Kidney (tissue), 14 donors: ENCODE results near the gene BLM. TPM values are rescaled to one million over a fixed set of nuclear protein-coding genes. Genes with fewer than 3 reads are reported as not detected.

ENCODE experiments used
- DNase-seq, 5 donors: peaks; one replicate each; pipeline ENCODE4 v3.0.0-alpha.2; 2013 to 2020
- FAIRE-seq: peaks from 2 replicates; lab custom pipeline; 2012; peaks lifted over from hg19 to GRCh38; lab: Jason Lieb, UNC
- H3K27ac ChIP-seq, 2 donors: one replicate each; pipeline ENCODE4 v1.7.0; 2013; ENCODE audit warnings: low read depth in 2 of 2, low read length in 2 of 2, inconsistent platforms in 1 of 2
- H3K27me3 ChIP-seq: one replicate; pipeline ENCODE4 v1.7.1; 2013; ENCODE audit warnings: low read length, inconsistent platforms; ENCODE audit not compliant: control insufficient read depth, insufficient read depth
- H3K36me3 ChIP-seq, 3 donors: one replicate each; pipeline versions ENCODE4 v1.7.0 to v1.7.1; 2013; ENCODE audit warnings: low read length in 3 of 3, control low read depth in 1 of 3, inconsistent platforms in 1 of 3; ENCODE audit not compliant: insufficient read depth in 3 of 3, control insufficient read depth in 2 of 3
- H3K4me1 ChIP-seq, 3 donors: one replicate each; pipeline versions ENCODE4 v1.7.0 to v1.7.1; 2013; ENCODE audit warnings: low read length in 3 of 3, inconsistent platforms in 1 of 3, low read depth in 1 of 3; ENCODE audit not compliant: control insufficient read depth in 2 of 3, insufficient read depth in 2 of 3
- H3K4me3 ChIP-seq, 3 donors: one replicate each; pipeline versions ENCODE4 v1.7.0 to v1.8.1; 2013; ENCODE audit warnings: low read length in 3 of 3, control low read depth in 1 of 3, inconsistent platforms in 1 of 3
- H3K9ac ChIP-seq, 3 donors: one replicate each; pipeline versions ENCODE4 v1.7.0 to v1.7.1; 2013; ENCODE audit warnings: low read length in 3 of 3, control low read depth in 1 of 3, inconsistent platforms in 1 of 3
- H3K9me3 ChIP-seq, 3 donors: one replicate each; pipeline versions ENCODE4 v1.7.0 to v1.7.1; 2013; ENCODE audit warnings: low read length in 3 of 3, control low read depth in 1 of 3, inconsistent platforms in 1 of 3; ENCODE audit not compliant: control insufficient read depth in 2 of 3, insufficient read depth in 1 of 3
- intact Hi-C: fragments of 100-400 bp; cut with DNase I; formaldehyde crosslinking; loops from one replicate; pipeline ENCODE4 v1.11.1; 2022
- polyA plus RNA-seq: library from polyadenylated mRNA; stranded (reverse); fragments of 350-450 nt; fragmentation: Illumina TruSeq; extraction: RNeasy Lipid Tissue Mini Kit (QIAGEN cat#74804); gene quantifications from one replicate; pipeline ENCODE4 v1.2.3, GENCODE V29; 2014; ENCODE audit warnings: low read depth, low replicate concordance; ENCODE audit not compliant: insufficient read depth
- total RNA-seq: library from RNA; stranded (reverse); fragmentation: NEBNext Ultra II Directional; extraction: Animal tissue kit (Norgen Biotek cat#: 25700); gene quantifications from one replicate; pipeline ENCODE4 v1.2.1, GENCODE V29; 2021
- TF ChIP-seq, protein P1 (sequence below): IDR thresholded peaks from 3 replicates; pipeline ENCODE4 v1.5.1; 2012; ENCODE audit warnings: mild to moderate bottlenecking, moderate library complexity, borderline replicate concordance; ENCODE audit not compliant: insufficient read depth; ENCODE audit errors: extremely low read depth
- donor health status: control.
- donor health status: control.
- donor health status: control.
- donor health status: control.
- donor health status: control.
- donor health status: DM: yes; HTN: yes; CAD: no.
- donor health status: Normal renal cell carcinoma (clear cell type).

Gene BLM
- total and polyA plus RNA-seq, 2 donors from 2014 or later: 1.1 to 2.8 TPM

DNA sequence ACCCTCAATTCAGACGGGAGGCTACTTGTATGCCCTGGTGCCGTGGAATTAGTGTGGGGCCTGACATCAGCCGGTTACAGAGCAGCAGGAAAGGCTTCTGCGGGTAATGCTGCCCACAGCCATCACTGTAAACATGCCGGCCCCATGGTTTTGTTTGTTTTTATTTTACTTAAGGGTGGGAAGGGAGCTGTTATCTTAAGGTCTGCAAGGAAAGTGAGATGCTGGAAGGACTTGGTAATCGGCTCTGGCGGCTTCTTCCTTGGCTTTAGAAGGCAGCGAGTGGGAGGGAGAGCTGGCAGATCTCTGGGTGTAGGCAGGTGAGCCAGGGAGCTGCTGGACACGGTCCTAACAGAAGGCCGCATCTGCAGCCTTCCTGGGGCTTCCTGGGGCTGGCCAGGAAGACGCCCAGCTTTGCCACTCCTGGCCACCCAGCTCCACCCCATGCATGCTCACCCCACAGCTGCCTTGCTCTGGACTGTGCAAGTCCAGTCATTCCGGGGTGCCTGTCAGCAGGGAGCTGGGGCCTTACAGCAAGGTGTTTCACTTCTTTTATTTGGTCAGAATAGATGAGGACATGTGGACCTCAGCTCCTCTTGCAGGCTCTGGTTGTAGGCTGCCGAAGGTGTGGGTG, 97.2 kb downstream of the BLM start:
- no peak overlapping the region for H3K9ac ChIP-seq
- H3K27ac ChIP-seq: no peak overlapping the region
- no peak overlapping the region for H3K4me3 ChIP-seq
- intact Hi-C loops: no loop called here
- DNase-seq (peak in 2 of 5 donors; percentile 19 to 33), FAIRE-seq (no peak)
- TF ChIP-seq, protein P1, sequence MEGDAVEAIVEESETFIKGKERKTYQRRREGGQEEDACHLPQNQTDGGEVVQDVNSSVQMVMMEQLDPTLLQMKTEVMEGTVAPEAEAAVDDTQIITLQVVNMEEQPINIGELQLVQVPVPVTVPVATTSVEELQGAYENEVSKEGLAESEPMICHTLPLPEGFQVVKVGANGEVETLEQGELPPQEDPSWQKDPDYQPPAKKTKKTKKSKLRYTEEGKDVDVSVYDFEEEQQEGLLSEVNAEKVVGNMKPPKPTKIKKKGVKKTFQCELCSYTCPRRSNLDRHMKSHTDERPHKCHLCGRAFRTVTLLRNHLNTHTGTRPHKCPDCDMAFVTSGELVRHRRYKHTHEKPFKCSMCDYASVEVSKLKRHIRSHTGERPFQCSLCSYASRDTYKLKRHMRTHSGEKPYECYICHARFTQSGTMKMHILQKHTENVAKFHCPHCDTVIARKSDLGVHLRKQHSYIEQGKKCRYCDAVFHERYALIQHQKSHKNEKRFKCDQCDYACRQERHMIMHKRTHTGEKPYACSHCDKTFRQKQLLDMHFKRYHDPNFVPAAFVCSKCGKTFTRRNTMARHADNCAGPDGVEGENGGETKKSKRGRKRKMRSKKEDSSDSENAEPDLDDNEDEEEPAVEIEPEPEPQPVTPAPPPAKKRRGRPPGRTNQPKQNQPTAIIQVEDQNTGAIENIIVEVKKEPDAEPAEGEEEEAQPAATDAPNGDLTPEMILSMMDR: no peak
- no peaks in the 10 kb centered on the region for H3K4me1 ChIP-seq
- H3K27me3 ChIP-seq: no peaks in the 10 kb centered on the region
- no peaks in the 10 kb centered on the region for H3K36me3 ChIP-seq
- no peaks in the 10 kb centered on the region for H3K9me3 ChIP-seq

GRCh38 chr15:90816401-90817116, 99.4 kb downstream of the BLM start:
- no peak overlapping the region for H3K9ac ChIP-seq
- no peaks in the 10 kb centered on the region for H3K36me3 ChIP-seq
- no peak overlapping the region for H3K27ac ChIP-seq
- no peak overlapping the region for H3K4me3 ChIP-seq
- no peak for FAIRE-seq
- no peak for DNase-seq
- TF ChIP-seq, protein P1: no peak
- H3K4me1 ChIP-seq: no peaks in the 10 kb centered on the region
- H3K9me3 ChIP-seq: no peaks in the 10 kb centered on the region
- intact Hi-C loops: no loop called here
- H3K27me3 ChIP-seq: no peaks in the 10 kb centered on the region

GRCh38 chr15:90817117-90818057, 100.2 kb downstream of the BLM start:
- H3K36me3 ChIP-seq: no peaks in the 10 kb centered on the region
- DNase-seq (no peak), FAIRE-seq (no peak)
- no peak overlapping the region for H3K27ac ChIP-seq
- no peaks in the 10 kb centered on the region for H3K9me3 ChIP-seq
- no peak overlapping the region for H3K9ac ChIP-seq
- no peaks in the 10 kb centered on the region for H3K27me3 ChIP-seq
- TF ChIP-seq, protein P1: no peak
- intact Hi-C loops: no loop called here
- no peak overlapping the region for H3K4me3 ChIP-seq
- H3K4me1 ChIP-seq: no peaks in the 10 kb centered on the region
